RWPE2 (cell line): ENCODE results near the gene ACAD10.
"Not testable (repeated sequence)": the region's sequence is repeated elsewhere in the genome, so short reads cannot be mapped to it uniquely, and the experiment has no call there.

Source experiments
- ATAC-seq: fragments of 200-7000 bp; cut with Tn5 transposase; 3 replicates; pipeline ENCODE4 v1.9.1; 2021; ENCODE audit warnings: low read depth
- DNase-seq: peaks from one replicate; pipeline ENCODE4 v3.0.0-alpha.2; 2020; ENCODE audit warnings: low spot score
- H3K27ac ChIP-seq: fragments of 450-650 bp; 2 replicates; pipeline ENCODE4 v1.5.1; 2017; ENCODE audit warnings: mild to moderate bottlenecking; ENCODE audit not compliant: poor library complexity, severe bottlenecking
- H3K27me3 ChIP-seq: fragments of 250-450 bp; sonication (Bioruptor Pico); 2 replicates; pipeline ENCODE4 v1.5.1; 2021; ENCODE audit warnings: mild to moderate bottlenecking, moderate library complexity; ENCODE audit not compliant: insufficient read depth, poor library complexity, severe bottlenecking
- H3K36me3 ChIP-seq: fragments of 250-450 bp; sonication (Bioruptor Pico); 2 replicates; pipeline ENCODE4 v1.5.1; 2020; ENCODE audit warnings: low read depth, mild to moderate bottlenecking, moderate library complexity
- H3K4me1 ChIP-seq: fragments of 250-450 bp; sonication (Bioruptor Pico); 2 replicates; pipeline ENCODE4 v1.5.1; 2021; ENCODE audit warnings: mild to moderate bottlenecking, moderate library complexity; ENCODE audit not compliant: insufficient read depth, poor library complexity, severe bottlenecking
- H3K4me3 ChIP-seq: fragments of 250-450 bp; sonication (Bioruptor Pico); 2 replicates; pipeline ENCODE4 v1.5.1; 2021; ENCODE audit warnings: mild to moderate bottlenecking, moderate library complexity; ENCODE audit not compliant: severe bottlenecking
- H3K9me3 ChIP-seq: fragments of 250-450 bp; sonication (Bioruptor Pico); 2 replicates; pipeline ENCODE4 v1.5.1; 2021; ENCODE audit warnings: mild to moderate bottlenecking, moderate library complexity; ENCODE audit not compliant: severe bottlenecking
- TF ChIP-seq, protein P1 (sequence below): fragments of 450-650 bp; IDR thresholded peaks from one replicate; pipeline ENCODE4 v1.5.1; 2017; ENCODE audit warnings: mild to moderate bottlenecking, moderate library complexity; ENCODE audit not compliant: poor library complexity, severe bottlenecking

Gene ACAD10

DNA sequence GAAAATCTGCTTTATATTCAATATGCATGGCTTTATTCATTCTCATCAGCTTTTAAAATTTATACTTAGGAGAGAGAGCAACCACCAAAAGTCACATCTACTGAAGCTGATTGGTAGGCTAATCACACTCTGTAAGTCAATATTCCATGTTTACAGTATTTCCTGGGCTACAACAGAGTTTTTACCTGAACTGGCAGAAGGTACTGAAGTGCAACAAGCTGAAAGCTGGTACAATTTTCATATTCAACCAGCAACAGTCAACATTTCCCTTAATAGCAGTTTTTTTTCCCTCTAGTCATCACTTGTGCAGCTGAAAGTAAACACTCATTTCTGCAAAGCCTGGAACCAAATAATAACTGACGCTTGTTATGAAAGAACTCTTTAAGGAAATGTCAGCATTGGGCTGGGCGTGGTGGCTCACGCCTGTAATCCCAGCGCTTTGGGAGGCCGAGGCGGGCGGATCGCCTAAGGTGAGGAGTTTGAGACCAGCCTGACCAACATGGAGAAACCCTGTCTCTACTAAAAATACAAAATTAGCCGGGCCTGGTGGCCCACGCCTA, 13.0 kb upstream of the ACAD10 start:
- Histone ChIP-seq H3K36me3 (peaks cover 82% of the 10 kb centered on the region), H3K4me1 (no peaks in the 10 kb centered on the region), H3K27me3 (no peaks in the 10 kb centered on the region), H3K4me3 (no peak overlapping the region), H3K9me3 (no peaks in the 10 kb centered on the region), H3K27ac (no peak overlapping the region)
- ATAC-seq, result no peak
- DNase-seq, result no peak
- TF ChIP-seq, protein P1, sequence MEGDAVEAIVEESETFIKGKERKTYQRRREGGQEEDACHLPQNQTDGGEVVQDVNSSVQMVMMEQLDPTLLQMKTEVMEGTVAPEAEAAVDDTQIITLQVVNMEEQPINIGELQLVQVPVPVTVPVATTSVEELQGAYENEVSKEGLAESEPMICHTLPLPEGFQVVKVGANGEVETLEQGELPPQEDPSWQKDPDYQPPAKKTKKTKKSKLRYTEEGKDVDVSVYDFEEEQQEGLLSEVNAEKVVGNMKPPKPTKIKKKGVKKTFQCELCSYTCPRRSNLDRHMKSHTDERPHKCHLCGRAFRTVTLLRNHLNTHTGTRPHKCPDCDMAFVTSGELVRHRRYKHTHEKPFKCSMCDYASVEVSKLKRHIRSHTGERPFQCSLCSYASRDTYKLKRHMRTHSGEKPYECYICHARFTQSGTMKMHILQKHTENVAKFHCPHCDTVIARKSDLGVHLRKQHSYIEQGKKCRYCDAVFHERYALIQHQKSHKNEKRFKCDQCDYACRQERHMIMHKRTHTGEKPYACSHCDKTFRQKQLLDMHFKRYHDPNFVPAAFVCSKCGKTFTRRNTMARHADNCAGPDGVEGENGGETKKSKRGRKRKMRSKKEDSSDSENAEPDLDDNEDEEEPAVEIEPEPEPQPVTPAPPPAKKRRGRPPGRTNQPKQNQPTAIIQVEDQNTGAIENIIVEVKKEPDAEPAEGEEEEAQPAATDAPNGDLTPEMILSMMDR, result no peak

GRCh38 chr12:111673503-111673902, 12.3 kb upstream of the ACAD10 start:
- Histone ChIP-seq H3K36me3 (peaks cover 76% of the 10 kb centered on the region), H3K4me1 (no peaks in the 10 kb centered on the region), H3K27ac (no peak overlapping the region), H3K27me3 (no peaks in the 10 kb centered on the region), H3K4me3 (no peak overlapping the region), H3K9me3 (no peaks in the 10 kb centered on the region)
- ATAC-seq (no peak), DNase-seq (no peak)
- TF ChIP-seq, protein P1, result peak; percentile 47

DNA sequence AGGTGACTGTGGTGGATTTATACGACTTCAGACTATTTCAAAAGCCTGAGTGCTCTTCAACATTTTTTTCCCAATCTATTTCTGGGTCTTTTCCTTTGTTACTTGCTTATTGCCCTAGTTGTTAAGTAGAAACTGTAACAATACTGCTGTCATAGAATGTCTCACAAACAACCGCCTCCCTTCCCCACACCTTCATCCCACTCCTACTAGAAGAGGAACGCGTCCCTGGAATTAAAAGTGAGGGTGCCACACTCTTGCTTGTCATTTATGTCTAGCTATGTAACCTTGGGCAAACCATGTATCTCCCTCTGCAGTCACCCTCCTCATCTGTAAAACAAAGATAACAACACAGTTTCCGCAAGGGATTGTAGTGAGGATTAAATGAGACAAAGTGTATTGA, 8.7 kb upstream of the ACAD10 start:
- no peaks in the 10 kb centered on the region for H3K9me3 ChIP-seq
- H3K4me3 ChIP-seq, result no peak overlapping the region
- no peaks in the 10 kb centered on the region for H3K27me3 ChIP-seq
- H3K27ac ChIP-seq, result no peak overlapping the region
- DNase-seq (no peak), ATAC-seq (no peak)
- H3K4me1 ChIP-seq, result no peaks in the 10 kb centered on the region
- TF ChIP-seq, protein P1, result no peak
- H3K36me3 ChIP-seq, result peaks cover 71% of the 10 kb centered on the region

GRCh38 chr12:111684485-111685198, 1.2 kb upstream of the ACAD10 start:
- H3K27ac ChIP-seq, H3K4me1 ChIP-seq, DNase-seq, H3K27me3 ChIP-seq, H3K9me3 ChIP-seq, ATAC-seq: not testable (repeated sequence)
- peaks cover 22% of the 10 kb centered on the region for H3K36me3 ChIP-seq
- H3K4me3 ChIP-seq, result peak overlapping the region; percentile 83

- Histone ChIP-seq H3K36me3 (peaks cover 22% of the 10 kb centered on the region), H3K27ac (peak overlapping the region; percentile 28), H3K4me1 (no peaks in the 10 kb centered on the region), H3K27me3 (no peaks in the 10 kb centered on the region), H3K9me3 (no peaks in the 10 kb centered on the region), H3K4me3 (peak overlapping the region; percentile 83)
- TF ChIP-seq, protein P1, result no peak
- ATAC-seq (peak; percentile 51; the same call in 2 of the 3 replicates), DNase-seq (no peak)
These were observed 487 bp upstream of the ACAD10 start for GRCh38 chr12:111685322-111685810.
